ENCODE results near the gene IRF2BP1. TPM values are rescaled to one million over a fixed set of nuclear protein-coding genes. Genes with fewer than 3 reads are reported as not detected.

The IRF2BP1 gene
- polyA plus RNA-seq, 2 of the 4 experiments (the other 2 are of a cell fraction), result 10.9 to 23.1 TPM

GRCh38 chr19:45881909-45882528 lies 3.9 kb downstream of the IRF2BP1 start:
- H3K4me2 ChIP-seq, result peak overlapping the region; percentile 100
- ATAC-seq, result no peak
- FAIRE-seq, result no peak
- POLR2A ChIA-PET, result interaction anchor here (0.6 to 1.8 kb wide), 9 partner anchors 11 to 159 kb away, joined by 3 to 11 read pairs (median 4); partner anchors contain the start of genes FOXA3, SIX5 and SYMPK
- peak overlapping the region; percentile 70 for H3K4me3 ChIP-seq
- TF ChIP-seq ZSCAN20 (CRISPR knock-in tag; IDR thresholded peaks at IDR 0.05) (no peak), FOXS1 (CRISPR knock-in tag; IDR thresholded peaks at IDR 0.05) (no peak), E2F6 (IDR thresholded peaks at IDR 0.05; ENCODE audit: borderline replicate concordance, low read depth) (no peak), PBX3 (IDR thresholded peaks at IDR 0.05) (no peak), EP300 (IDR thresholded peaks at IDR 0.05) (no peak), CTCF (IDR thresholded peaks at IDR 0.05) (no peak), RFX5 (IDR thresholded peaks at IDR 0.05) (no peak), MYC (IDR thresholded peaks at IDR 0.05; ENCODE audit: borderline replicate concordance, low read length) (no peak), ZC3H11A (IDR thresholded peaks at IDR 0.05) (no peak), ESRRA (IDR thresholded peaks at IDR 0.05; ENCODE audit: borderline replicate concordance, low read length) (no peak), CEBPB (IDR thresholded peaks at IDR 0.05) (no peak), MAFK (IDR thresholded peaks at IDR 0.05; ENCODE audit: partially characterized antibody) (no peak), SREBF2 (IDR thresholded peaks at IDR 0.05) (no peak), TP53 (CRISPR knock-in tag; IDR thresholded peaks at IDR 0.05) (no peak), BHLHE40 (IDR thresholded peaks at IDR 0.05; ENCODE audit: low read depth, low read length) (no peak), GATA3 (IDR thresholded peaks at IDR 0.05; ENCODE audit: borderline replicate concordance) (no peak), HES2 (IDR thresholded peaks at IDR 0.05) (no peak), KDM5A (IDR thresholded peaks at IDR 0.05) (no peak), HEYL (CRISPR knock-in tag; IDR thresholded peaks at IDR 0.05) (no peak)
- peak overlapping the region; percentile 95 for H3K27ac ChIP-seq
- H3K4me1 ChIP-seq, result peaks cover 39% of the 10 kb centered on the region
- H3K9me3 ChIP-seq, result no peaks in the 10 kb centered on the region
- 9% methylated on average over 3 of the region's 4 CpGs for WGBS (ENCODE audit: missing lambda C conversion rate)
- no peak for DNase-seq (ENCODE audit: low read depth in 1 of 2, low spot score in 1 of 2)
- CTCF ChIA-PET, result interaction anchor here (0.6 to 12.8 kb wide), 32 partner anchors 8 to 387 kb away, joined by 3 to 315 read pairs (median 5); partner anchors contain the start of genes CCDC61, DMPK, FOXA3 and MYPOP

- CTCF ChIA-PET, result interaction anchor here (1.1 to 12.8 kb wide), 16 partner anchors 12 to 147 kb away, joined by 3 to 315 read pairs (median 15); partner anchors contain the start of genes CCDC61, FOXA3, MYPOP and RSPH6A
- POLR2A ChIA-PET, result interaction anchor here (1.1 to 1.8 kb wide), 8 partner anchors 10 to 112 kb away, joined by 3 to 11 read pairs (median 4); partner anchors contain the start of genes FOXA3, SIX5 and SYMPK
- H3K4me1 ChIP-seq, result peaks cover 39% of the 10 kb centered on the region
- peak overlapping the region; percentile 95 for H3K27ac ChIP-seq
- 84% methylated on average over 10 of the region's 10 CpGs for WGBS (ENCODE audit: missing lambda C conversion rate)
- H3K4me3 ChIP-seq, result no peak overlapping the region
- ATAC-seq (no peak), DNase-seq (ENCODE audit: low read depth in 1 of 2, low spot score in 1 of 2) (no peak), FAIRE-seq (no peak)
- no peaks in the 10 kb centered on the region for H3K9me3 ChIP-seq
- no peak for TF ChIP-seq SMC3 (IDR thresholded peaks at IDR 0.05)
- no peak for TF ChIP-seq HMGXB4 (CRISPR knock-in tag; IDR thresholded peaks at IDR 0.05; ENCODE audit: borderline replicate concordance)
- no peak for TF ChIP-seq TP53 (CRISPR knock-in tag; IDR thresholded peaks at IDR 0.05)
- H3K4me2 ChIP-seq, result peak overlapping the region; percentile 100
Observed at GRCh38 chr19:45881082-45881908, 4.6 kb downstream of the IRF2BP1 start.

Data from A549 (cell line).